ENCODE results near the gene GUCA2B.

DNA sequence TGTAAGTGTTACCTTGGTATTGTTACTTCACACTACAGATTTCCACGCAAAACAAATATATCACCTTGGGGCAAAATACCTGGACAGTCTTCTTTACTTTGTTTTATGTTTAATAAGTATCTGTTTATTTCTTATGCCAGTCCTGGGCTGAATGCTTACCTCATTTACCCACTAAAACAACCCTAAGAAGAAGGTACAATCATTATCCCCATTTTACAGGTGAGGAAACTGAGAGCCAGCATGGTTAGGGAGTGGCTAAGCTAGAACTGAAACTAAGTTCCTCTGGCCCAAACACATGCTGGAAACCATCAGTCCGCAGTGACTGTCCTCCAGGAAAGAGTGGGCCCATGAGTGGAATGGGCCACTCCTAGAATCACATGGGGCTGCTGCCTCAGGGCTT is 13.0 kb upstream of the GUCA2B start:
- TF ChIP-seq, protein P1, sequence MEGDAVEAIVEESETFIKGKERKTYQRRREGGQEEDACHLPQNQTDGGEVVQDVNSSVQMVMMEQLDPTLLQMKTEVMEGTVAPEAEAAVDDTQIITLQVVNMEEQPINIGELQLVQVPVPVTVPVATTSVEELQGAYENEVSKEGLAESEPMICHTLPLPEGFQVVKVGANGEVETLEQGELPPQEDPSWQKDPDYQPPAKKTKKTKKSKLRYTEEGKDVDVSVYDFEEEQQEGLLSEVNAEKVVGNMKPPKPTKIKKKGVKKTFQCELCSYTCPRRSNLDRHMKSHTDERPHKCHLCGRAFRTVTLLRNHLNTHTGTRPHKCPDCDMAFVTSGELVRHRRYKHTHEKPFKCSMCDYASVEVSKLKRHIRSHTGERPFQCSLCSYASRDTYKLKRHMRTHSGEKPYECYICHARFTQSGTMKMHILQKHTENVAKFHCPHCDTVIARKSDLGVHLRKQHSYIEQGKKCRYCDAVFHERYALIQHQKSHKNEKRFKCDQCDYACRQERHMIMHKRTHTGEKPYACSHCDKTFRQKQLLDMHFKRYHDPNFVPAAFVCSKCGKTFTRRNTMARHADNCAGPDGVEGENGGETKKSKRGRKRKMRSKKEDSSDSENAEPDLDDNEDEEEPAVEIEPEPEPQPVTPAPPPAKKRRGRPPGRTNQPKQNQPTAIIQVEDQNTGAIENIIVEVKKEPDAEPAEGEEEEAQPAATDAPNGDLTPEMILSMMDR (optimal IDR thresholded peaks at IDR 0.05 in 1 of 3, IDR thresholded peaks at IDR 0.05 in 1 of 3, conservative IDR thresholded peaks at IDR 0.05 in 1 of 3; ENCODE audit: extremely low read depth in 1 of 3, insufficient read depth in 2 of 3, low read length in 3 of 3): no peak
- TF ChIP-seq EZH2 (IDR thresholded peaks at IDR 0.05; ENCODE audit: low read length): no peak

Data from keratinocyte (primary cell).